ENCODE results near the gene SPDYE9. TPM values are rescaled to one million over a fixed set of nuclear protein-coding genes. Genes with fewer than 3 reads are reported as not detected.
"Not testable (repeated sequence)": the region's sequence is repeated elsewhere in the genome, so short reads cannot be mapped to it uniquely, and the experiment has no call there.

Gene SPDYE9
- not detected in 2 replicates for total RNA-seq

DNA sequence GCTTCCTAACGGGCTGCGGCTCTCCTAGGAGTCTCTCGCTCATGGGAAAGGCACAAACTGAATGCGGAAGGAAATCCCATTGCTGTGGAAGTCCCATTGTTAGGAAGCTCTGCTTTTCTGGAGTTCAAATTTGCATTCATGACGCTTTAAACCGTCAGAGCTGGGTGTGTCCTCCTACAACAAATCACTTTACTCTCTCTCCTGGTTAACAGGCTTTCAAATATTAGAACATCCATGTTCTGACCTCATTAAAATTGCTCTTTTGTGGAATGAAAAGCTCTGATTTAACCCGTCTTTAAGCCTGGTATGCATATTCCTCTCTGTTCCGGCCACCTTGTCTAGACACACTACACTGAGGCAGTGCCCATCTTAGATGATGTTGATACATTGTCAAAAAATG is at the start of gene SPDYE9:
SPDYE9 (minus strand) TSS at position 101 of the 400 bp plus-strand sequence. CDS start 1,800 bp downstream, outside the sequence.
- DNase-seq (ENCODE audit: low read depth in 2 of 2): not testable (repeated sequence)

GRCh38 chr7:73134866-73135265 is 49.0 kb upstream of the SPDYE9 start:
- DNase-seq (ENCODE audit: low read depth in 2 of 2): not testable (repeated sequence)

DNA sequence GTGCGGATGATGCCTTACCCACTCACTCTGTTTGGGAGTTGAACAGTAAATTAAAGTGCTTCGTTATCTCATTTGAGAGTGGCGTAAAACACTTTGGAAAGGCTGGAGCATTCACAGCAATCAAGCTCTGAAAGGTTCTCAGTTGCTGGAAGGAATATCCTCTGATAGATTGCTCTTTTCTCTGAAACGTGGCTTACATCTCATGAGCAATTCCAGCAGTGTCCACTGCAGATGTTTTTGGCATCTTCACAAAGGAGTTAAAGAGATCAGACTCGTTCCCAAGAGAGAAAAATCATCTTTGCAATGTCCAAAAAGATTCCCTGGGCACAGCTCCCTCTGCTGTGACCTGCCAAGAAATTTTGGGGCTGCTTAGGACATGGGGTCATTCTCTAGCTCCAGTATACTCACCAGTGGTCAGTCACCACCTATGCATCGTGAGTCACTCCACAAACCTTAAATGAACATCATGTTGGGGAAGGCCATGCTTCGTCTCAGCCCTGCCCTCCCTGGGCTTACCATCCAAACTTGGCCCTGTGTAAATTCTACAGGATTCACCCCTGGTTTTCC is 46.9 kb upstream of the SPDYE9 start:
- not testable (repeated sequence) for DNase-seq (ENCODE audit: low read depth in 2 of 2)

GRCh38 chr7:73130612-73131011 is 44.8 kb upstream of the SPDYE9 start:
- not testable (repeated sequence) for DNase-seq (ENCODE audit: low read depth in 2 of 2)

DNA sequence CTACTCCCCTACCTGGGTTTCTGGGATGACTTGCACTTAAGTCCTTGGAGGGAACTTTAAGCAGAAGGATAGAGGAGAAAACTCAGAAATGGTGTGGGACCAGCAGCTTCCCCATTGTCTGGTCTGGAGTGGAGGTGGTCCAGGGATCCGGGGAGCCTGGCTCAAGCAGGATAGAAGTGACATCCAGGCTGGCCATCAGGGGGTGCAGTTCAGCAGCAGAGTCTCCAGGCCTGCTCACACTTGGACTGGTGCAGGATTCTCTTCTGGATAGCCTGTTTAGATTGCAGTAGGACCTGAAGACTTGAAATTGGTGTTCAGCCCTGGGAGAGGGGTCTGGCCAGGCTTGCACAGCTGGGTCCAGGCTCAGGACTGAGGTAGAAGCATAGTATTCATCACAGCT is 38.3 kb upstream of the SPDYE9 start:
- not testable (repeated sequence) for DNase-seq (ENCODE audit: low read depth in 2 of 2)

- not testable (repeated sequence) for DNase-seq (ENCODE audit: low read depth in 2 of 2)
Observed at GRCh38 chr7:73122778-73123447, 37.1 kb upstream of the SPDYE9 start.

DNA sequence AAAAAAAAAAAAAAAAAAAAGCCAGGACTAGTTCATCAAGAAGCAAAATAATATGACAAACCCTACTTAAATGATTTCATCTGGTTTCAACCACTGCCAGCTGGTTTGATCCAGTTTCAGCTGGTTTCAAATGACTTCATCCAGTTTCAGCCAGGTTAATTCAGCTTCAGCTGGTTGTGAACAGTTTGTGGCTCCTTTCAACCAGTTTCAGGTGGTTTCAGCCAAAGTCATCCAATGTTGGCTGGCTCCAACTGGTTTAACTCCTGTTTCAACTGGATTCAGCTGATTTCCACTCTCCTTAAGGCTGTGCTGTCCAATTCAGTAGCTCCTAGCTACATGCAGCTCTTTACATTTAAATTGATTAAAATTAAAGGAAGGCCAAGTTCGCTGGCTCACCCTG is 32.3 kb upstream of the SPDYE9 start:
- DNase-seq (ENCODE audit: low read depth in 2 of 2): not testable (repeated sequence)

GRCh38 chr7:73057811-73058210 is 28.0 kb downstream of the SPDYE9 start, which contains the start of gene SPDYE11:
Gene SPDYE11, minus strand, starts transcription at chr7:73057911. Its CDS starts 1,800 bp downstream, at chr7:73056111.
- not testable (repeated sequence) for DNase-seq (ENCODE audit: low read depth in 2 of 2)

DNA sequence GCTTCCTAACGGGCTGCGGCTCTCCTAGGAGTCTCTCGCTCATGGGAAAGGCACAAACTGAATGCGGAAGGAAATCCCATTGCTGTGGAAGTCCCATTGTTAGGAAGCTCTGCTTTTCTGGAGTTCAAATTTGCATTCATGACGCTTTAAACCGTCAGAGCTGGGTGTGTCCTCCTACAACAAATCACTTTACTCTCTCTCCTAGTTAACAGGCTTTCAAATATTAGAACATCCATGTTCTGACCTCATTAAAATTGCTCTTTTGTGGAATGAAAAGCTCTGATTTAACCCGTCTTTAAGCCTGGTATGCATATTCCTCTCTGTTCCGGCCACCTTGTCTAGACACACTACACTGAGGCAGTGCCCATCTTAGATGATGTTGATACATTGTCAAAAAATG is 56.2 kb downstream of the SPDYE9 start, which contains the start of gene SPDYE8:
SPDYE8 (minus strand) TSS at position 101 of the 400 bp plus-strand sequence. CDS start 1,800 bp downstream, outside the sequence.
- not testable (repeated sequence) for DNase-seq (ENCODE audit: low read depth in 2 of 2)

Other genes starting within 250 kb of the SPDYE9 start
- 3.3 and 3.8 TPM in 2 replicates for gene POM121, start 160.9 kb downstream of the SPDYE9 start, total RNA-seq
- gene TRIM74, start 116.6 kb downstream of the SPDYE9 start, total RNA-seq: under 0.01 TPM in 1 of 2 replicates, not detected in the other
- gene SPDYE8, start 56.3 kb downstream of the SPDYE9 start, total RNA-seq: not detected in 2 replicates
- gene SPDYE11, start 28.1 kb downstream of the SPDYE9 start, total RNA-seq: not detected in 2 replicates
- 0.60 and 1.7 TPM in 2 replicates for gene NSUN5, start 222.8 kb upstream of the SPDYE9 start, total RNA-seq
- gene TRIM50, start 242.0 kb upstream of the SPDYE9 start, total RNA-seq: not detected in 2 replicates
- not detected in 2 replicates for gene FKBP6, start 242.1 kb upstream of the SPDYE9 start, total RNA-seq

Measured in lung microvascular endothelial cell (primary cell).